Panc1 (cell line): ENCODE measurements around the gene TXNRD1. TPM values are rescaled to one million over a fixed set of nuclear protein-coding genes. Genes with fewer than 3 reads are reported as not detected.
"Not testable (repeated sequence)": the region's sequence is repeated elsewhere in the genome, so short reads cannot be mapped to it uniquely, and the experiment has no call there.

Experiments
- ATAC-seq: fragments of 200-7000 bp; cut with Tn5 transposase; 2 replicates; pipeline ENCODE4 v1.9.1; 2020; ENCODE audit warnings: mild to moderate bottlenecking, moderate library complexity
- BruUV-seq: library from RNA; stranded (reverse); fragments of 400-500 nt; replicated peaks from 2 replicates; lab custom pipeline; 2021; lab: Mats Ljungman, UMichigan
- CTCF ChIA-PET: fragments of 300-600 bp; sonication (Branson Sonifier 250); formaldehyde crosslinking; loops from one replicate; lab custom pipeline; 2022; ENCODE audit warnings: antibody characterized with exemption; lab: Charles Lee
- POLR2A ChIA-PET: fragments of 300-600 bp; sonication (Branson Sonifier 250); formaldehyde crosslinking; loops from one replicate; lab custom pipeline; 2022; ENCODE audit warnings: antibody characterized with exemption; lab: Charles Lee
- DNase-seq: peaks from one replicate; pipeline ENCODE4 v3.0.0-alpha.2; 2010; ENCODE audit warnings: low read depth, low spot score
- H3K27ac ChIP-seq: 2 replicates; pipeline ENCODE4 v1.5.1; 2011; ENCODE audit warnings: mild to moderate bottlenecking, low read length, inconsistent platforms
- H3K27me3 ChIP-seq: fragments of 200-500 bp; sonication (Bioruptor generic); 2 replicates; pipeline ENCODE4 v1.6.0; 2014; ENCODE audit warnings: low read length, inconsistent platforms; ENCODE audit not compliant: control insufficient read depth, insufficient read depth
- H3K36me3 ChIP-seq: fragments of 200-500 bp; sonication (Bioruptor generic); 2 replicates; pipeline ENCODE4 v1.5.1; 2014; ENCODE audit warnings: inconsistent platforms, mild to moderate bottlenecking, low read length, moderate library complexity; ENCODE audit not compliant: control insufficient read depth, insufficient read depth
- H3K4me1 ChIP-seq: 2 replicates; pipeline ENCODE4 v1.5.1; 2011; ENCODE audit warnings: inconsistent platforms, mild to moderate bottlenecking, low read length, moderate library complexity; ENCODE audit not compliant: control insufficient read depth, insufficient read depth
- H3K4me3 ChIP-seq, 2 experiments: 2 replicates each; pipeline ENCODE4 v1.5.1; 2011 to 2012; ENCODE audit warnings: low read depth in 2 of 2, low read length in 2 of 2, mild to moderate bottlenecking in 2 of 2, inconsistent platforms in 1 of 2, moderate library complexity in 1 of 2
- H3K9me3 ChIP-seq: fragments of 200-500 bp; sonication (Bioruptor generic); 2 replicates; pipeline ENCODE4 v1.5.1; 2014; ENCODE audit warnings: low read depth, mild to moderate bottlenecking, inconsistent platforms, low read length, moderate library complexity; ENCODE audit not compliant: control insufficient read depth, insufficient read depth
- POLR2AphosphoS5 ChIP-seq: IDR thresholded peaks from 2 replicates; pipeline ENCODE4 v1.6.1; 2012; ENCODE audit warnings: mild to moderate bottlenecking, low read depth, low read length, moderate library complexity
- SIN3A ChIP-seq: IDR thresholded peaks from 2 replicates; pipeline ENCODE4 v1.6.1; 2012; ENCODE audit warnings: low read depth, mild to moderate bottlenecking, low read length, moderate library complexity, borderline replicate concordance; ENCODE audit not compliant: insufficient read depth
- TCF7L2 ChIP-seq: IDR thresholded peaks from 2 replicates; pipeline ENCODE4 v1.6.1; 2011; ENCODE audit warnings: mild to moderate bottlenecking, low read depth, low read length, inconsistent platforms
- in situ Hi-C: cut with HindIII; loops from 2 replicates; pipeline ENCODE4 v1.10.0; 2016; ENCODE audit warnings: low sequenced_read_pairs, low pct_unique_long_range_greater_than_20kb
- intact Hi-C: fragments of 100-400 bp; cut with micrococcal nuclease; formaldehyde crosslinking; loops from one replicate; pipeline ENCODE4 v1.10.0; 2022; ENCODE audit not compliant: unreplicated experiment
- total RNA-seq: library from RNA; stranded (reverse); gene quantifications from one replicate; pipeline ENCODE4 v1.2.1, GENCODE V29; 2021; ENCODE audit not compliant: unreplicated experiment
- TF ChIP-seq, protein P1 (sequence below), 2 experiments: IDR thresholded peaks; 2 replicates each; pipeline ENCODE4 v1.6.1; 2011 to 2012; ENCODE audit warnings: low read depth in 2 of 2, control low read depth in 1 of 2, low read length in 1 of 2, mild to moderate bottlenecking in 1 of 2, moderate library complexity in 1 of 2; ENCODE audit not compliant: insufficient read depth in 1 of 2
- TF ChIP-seq, protein P2 (sequence below): fragments of 450-650 bp; IDR thresholded peaks from 2 replicates; pipeline ENCODE4 v1.5.1; 2017; ENCODE audit warnings: mild to moderate bottlenecking

The TXNRD1 gene
- total RNA-seq, 1 experiment from 2014 or later, result 348 TPM

DNA sequence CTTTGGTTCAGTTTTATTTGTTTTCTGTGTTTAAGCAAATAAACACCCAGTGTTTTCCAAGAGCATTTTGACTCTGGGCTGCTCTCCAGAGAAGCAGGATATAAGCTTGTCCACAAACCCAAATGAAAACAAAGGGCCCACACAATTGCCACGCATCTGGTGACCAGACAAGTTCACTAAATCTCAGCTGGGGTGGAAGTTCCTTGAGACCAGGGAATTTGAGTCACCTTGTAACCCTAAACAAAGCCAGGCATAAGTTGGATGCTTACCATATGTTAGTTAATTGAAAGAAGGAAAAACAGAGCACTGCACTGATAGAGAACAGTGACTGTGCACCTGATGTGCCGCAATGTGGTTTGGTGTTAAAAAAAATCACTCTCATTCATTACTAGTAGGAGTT, 1.6 kb upstream of the TXNRD1 start:
- TF ChIP-seq POLR2AphosphoS5 (peak; percentile 93), SIN3A (peak; percentile 77; the same call in 1 of the 2 replicates), TCF7L2 (peak; percentile 83)
- TF ChIP-seq, protein P1, sequence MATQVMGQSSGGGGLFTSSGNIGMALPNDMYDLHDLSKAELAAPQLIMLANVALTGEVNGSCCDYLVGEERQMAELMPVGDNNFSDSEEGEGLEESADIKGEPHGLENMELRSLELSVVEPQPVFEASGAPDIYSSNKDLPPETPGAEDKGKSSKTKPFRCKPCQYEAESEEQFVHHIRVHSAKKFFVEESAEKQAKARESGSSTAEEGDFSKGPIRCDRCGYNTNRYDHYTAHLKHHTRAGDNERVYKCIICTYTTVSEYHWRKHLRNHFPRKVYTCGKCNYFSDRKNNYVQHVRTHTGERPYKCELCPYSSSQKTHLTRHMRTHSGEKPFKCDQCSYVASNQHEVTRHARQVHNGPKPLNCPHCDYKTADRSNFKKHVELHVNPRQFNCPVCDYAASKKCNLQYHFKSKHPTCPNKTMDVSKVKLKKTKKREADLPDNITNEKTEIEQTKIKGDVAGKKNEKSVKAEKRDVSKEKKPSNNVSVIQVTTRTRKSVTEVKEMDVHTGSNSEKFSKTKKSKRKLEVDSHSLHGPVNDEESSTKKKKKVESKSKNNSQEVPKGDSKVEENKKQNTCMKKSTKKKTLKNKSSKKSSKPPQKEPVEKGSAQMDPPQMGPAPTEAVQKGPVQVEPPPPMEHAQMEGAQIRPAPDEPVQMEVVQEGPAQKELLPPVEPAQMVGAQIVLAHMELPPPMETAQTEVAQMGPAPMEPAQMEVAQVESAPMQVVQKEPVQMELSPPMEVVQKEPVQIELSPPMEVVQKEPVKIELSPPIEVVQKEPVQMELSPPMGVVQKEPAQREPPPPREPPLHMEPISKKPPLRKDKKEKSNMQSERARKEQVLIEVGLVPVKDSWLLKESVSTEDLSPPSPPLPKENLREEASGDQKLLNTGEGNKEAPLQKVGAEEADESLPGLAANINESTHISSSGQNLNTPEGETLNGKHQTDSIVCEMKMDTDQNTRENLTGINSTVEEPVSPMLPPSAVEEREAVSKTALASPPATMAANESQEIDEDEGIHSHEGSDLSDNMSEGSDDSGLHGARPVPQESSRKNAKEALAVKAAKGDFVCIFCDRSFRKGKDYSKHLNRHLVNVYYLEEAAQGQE (IDR thresholded peaks at IDR 0.05; ENCODE audit: insufficient read depth in 1 of 2, low read depth in 2 of 2, low read length in 1 of 2), result 0 out of 4 replicates have a peak, but pooled peaks of 1 of the 2 experiments have one; percentile 29
- TF ChIP-seq, protein P2, sequence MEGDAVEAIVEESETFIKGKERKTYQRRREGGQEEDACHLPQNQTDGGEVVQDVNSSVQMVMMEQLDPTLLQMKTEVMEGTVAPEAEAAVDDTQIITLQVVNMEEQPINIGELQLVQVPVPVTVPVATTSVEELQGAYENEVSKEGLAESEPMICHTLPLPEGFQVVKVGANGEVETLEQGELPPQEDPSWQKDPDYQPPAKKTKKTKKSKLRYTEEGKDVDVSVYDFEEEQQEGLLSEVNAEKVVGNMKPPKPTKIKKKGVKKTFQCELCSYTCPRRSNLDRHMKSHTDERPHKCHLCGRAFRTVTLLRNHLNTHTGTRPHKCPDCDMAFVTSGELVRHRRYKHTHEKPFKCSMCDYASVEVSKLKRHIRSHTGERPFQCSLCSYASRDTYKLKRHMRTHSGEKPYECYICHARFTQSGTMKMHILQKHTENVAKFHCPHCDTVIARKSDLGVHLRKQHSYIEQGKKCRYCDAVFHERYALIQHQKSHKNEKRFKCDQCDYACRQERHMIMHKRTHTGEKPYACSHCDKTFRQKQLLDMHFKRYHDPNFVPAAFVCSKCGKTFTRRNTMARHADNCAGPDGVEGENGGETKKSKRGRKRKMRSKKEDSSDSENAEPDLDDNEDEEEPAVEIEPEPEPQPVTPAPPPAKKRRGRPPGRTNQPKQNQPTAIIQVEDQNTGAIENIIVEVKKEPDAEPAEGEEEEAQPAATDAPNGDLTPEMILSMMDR, result no peak
- CTCF ChIA-PET, result no interaction called here

DNA sequence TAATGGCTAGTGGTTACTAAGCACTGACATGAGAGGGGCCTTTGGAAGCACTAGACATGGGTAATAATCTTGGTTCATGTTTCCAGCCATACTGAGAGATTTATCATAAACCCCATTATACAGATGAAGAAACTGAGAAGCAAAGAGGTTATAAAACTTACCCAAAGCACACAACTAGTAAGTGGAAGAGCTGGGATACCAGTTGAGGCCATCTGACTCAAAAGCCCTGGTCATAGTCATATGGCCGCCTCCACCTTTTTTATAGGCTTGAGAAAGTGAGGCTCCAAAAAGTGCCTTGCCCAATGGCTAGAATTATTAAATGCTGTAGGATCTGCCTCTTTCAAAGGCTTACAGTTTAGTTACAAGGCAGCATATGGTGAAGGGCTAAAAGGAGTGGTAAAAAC, 944 bp downstream of the TXNRD1 start:
- in situ Hi-C loops (no loop called here), intact Hi-C loops (no loop called here)
- Histone ChIP-seq H3K36me3 (no peaks in the 10 kb centered on the region), H3K4me1 (peaks cover 52% of the 10 kb centered on the region), H3K27me3 (no peaks in the 10 kb centered on the region), H3K27ac (peak overlapping the region; percentile 99), H3K9me3 (no peaks in the 10 kb centered on the region), H3K4me3 (no peak overlapping the region)
- BruUV-seq, result no TSS peak
- TF ChIP-seq, protein P2, result no peak
- TF ChIP-seq TCF7L2 (no peak), POLR2AphosphoS5 (no peak), SIN3A (no peak)
- TF ChIP-seq, protein P1 (IDR thresholded peaks at IDR 0.05; ENCODE audit: insufficient read depth in 1 of 2, low read depth in 2 of 2, low read length in 1 of 2), result no peak
- no peak for DNase-seq
- ATAC-seq, result no peak
- CTCF ChIA-PET, result no interaction called here
- POLR2A ChIA-PET, result interaction anchor here (0.6 kb wide), 1 partner anchor 29 kb away, joined by 9 read pairs; no protein-coding TSS in a partner anchor

More for the DNA sequence above, 1.6 kb upstream of the TXNRD1 start:
- Histone ChIP-seq H3K27ac (peak overlapping the region; percentile 99), H3K36me3 (no peaks in the 10 kb centered on the region), H3K4me3 (peak overlapping the region in 1 of 2 experiments; percentile 8; a peak in 1 of 4 replicates), H3K4me1 (peaks cover 34% of the 10 kb centered on the region), H3K27me3 (no peaks in the 10 kb centered on the region), H3K9me3 (no peaks in the 10 kb centered on the region)
- POLR2A ChIA-PET, result interaction anchor here (0.5 to 1.5 kb wide), 4 partner anchors 64 to 548 kb away, joined by 5 to 7 read pairs (median 6); no protein-coding TSS in a partner anchor
- no TSS peak for BruUV-seq
- intact Hi-C loops, result no loop called here
- in situ Hi-C loops, result no loop called here
- DNase-seq (no peak), ATAC-seq (peak; percentile 90)

DNA sequence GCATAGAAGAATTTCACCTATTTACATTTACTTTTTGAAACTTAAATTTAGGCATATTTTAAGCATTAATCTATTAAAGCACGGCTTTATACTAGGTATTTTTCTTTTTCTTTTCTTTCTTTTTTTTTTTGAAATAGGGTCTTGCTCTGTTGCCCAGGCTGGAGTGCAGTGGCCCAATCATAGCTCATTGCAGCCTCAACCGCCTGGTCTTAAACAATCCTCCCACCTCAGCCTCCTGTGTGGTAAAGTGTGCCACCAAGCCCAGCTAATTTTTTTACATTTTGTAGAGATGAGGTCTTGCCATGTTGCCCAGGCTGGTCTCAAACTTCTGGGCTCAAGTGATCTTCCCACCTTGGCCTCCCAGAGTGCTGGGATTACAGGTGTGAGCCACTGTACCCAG, 2.9 kb downstream of the TXNRD1 start:
- intact Hi-C loops, result loop anchor here (2.0 kb wide), 1 partner anchor 68 kb away; no protein-coding TSS in a partner anchor
- H3K9me3 ChIP-seq, CTCF ChIA-PET, H3K4me3 ChIP-seq, DNase-seq, H3K36me3 ChIP-seq, BruUV-seq, H3K27me3 ChIP-seq, in situ Hi-C loops, ATAC-seq: not testable (repeated sequence)
- Histone ChIP-seq H3K4me1 (peaks cover 66% of the 10 kb centered on the region), H3K27ac (peak overlapping the region; percentile 99)
- POLR2A ChIA-PET, result interaction anchor here (0.5 to 0.7 kb wide), 2 partner anchors 50 to 80 kb away, joined by 3 to 7 read pairs; no protein-coding TSS in a partner anchor
